Panc1 (cell line): Measurements from ENCODE around the gene SPOCK1. TPM values are rescaled to one million over a fixed set of nuclear protein-coding genes. Genes with fewer than 3 reads are reported as not detected.

Experiments
- ATAC-seq: fragments of 200-7000 bp; cut with Tn5 transposase; 2 replicates; pipeline ENCODE4 v1.9.1; 2020; ENCODE audit warnings: mild to moderate bottlenecking, moderate library complexity
- BruUV-seq: library from RNA; stranded (reverse); fragments of 400-500 nt; replicated peaks from 2 replicates; lab custom pipeline; 2021; lab: Mats Ljungman, UMichigan
- CTCF ChIA-PET: fragments of 300-600 bp; sonication (Branson Sonifier 250); formaldehyde crosslinking; loops from one replicate; lab custom pipeline; 2022; ENCODE audit warnings: antibody characterized with exemption; lab: Charles Lee
- POLR2A ChIA-PET: fragments of 300-600 bp; sonication (Branson Sonifier 250); formaldehyde crosslinking; loops from one replicate; lab custom pipeline; 2022; ENCODE audit warnings: antibody characterized with exemption; lab: Charles Lee
- DNase-seq: peaks from one replicate; pipeline ENCODE4 v3.0.0-alpha.2; 2010; ENCODE audit warnings: low read depth, low spot score
- H3K27ac ChIP-seq: 2 replicates; pipeline ENCODE4 v1.5.1; 2011; ENCODE audit warnings: mild to moderate bottlenecking, low read length, inconsistent platforms
- H3K27me3 ChIP-seq: fragments of 200-500 bp; sonication (Bioruptor generic); 2 replicates; pipeline ENCODE4 v1.6.0; 2014; ENCODE audit warnings: low read length, inconsistent platforms; ENCODE audit not compliant: control insufficient read depth, insufficient read depth
- H3K36me3 ChIP-seq: fragments of 200-500 bp; sonication (Bioruptor generic); 2 replicates; pipeline ENCODE4 v1.5.1; 2014; ENCODE audit warnings: inconsistent platforms, mild to moderate bottlenecking, low read length, moderate library complexity; ENCODE audit not compliant: control insufficient read depth, insufficient read depth
- H3K4me1 ChIP-seq: 2 replicates; pipeline ENCODE4 v1.5.1; 2011; ENCODE audit warnings: inconsistent platforms, mild to moderate bottlenecking, low read length, moderate library complexity; ENCODE audit not compliant: control insufficient read depth, insufficient read depth
- H3K4me3 ChIP-seq, 2 experiments: 2 replicates each; pipeline ENCODE4 v1.5.1; 2011 to 2012; ENCODE audit warnings: low read depth in 2 of 2, low read length in 2 of 2, mild to moderate bottlenecking in 2 of 2, inconsistent platforms in 1 of 2, moderate library complexity in 1 of 2
- H3K9me3 ChIP-seq: fragments of 200-500 bp; sonication (Bioruptor generic); 2 replicates; pipeline ENCODE4 v1.5.1; 2014; ENCODE audit warnings: low read depth, mild to moderate bottlenecking, inconsistent platforms, low read length, moderate library complexity; ENCODE audit not compliant: control insufficient read depth, insufficient read depth
- POLR2AphosphoS5 ChIP-seq: IDR thresholded peaks from 2 replicates; pipeline ENCODE4 v1.6.1; 2012; ENCODE audit warnings: mild to moderate bottlenecking, low read depth, low read length, moderate library complexity
- SIN3A ChIP-seq: IDR thresholded peaks from 2 replicates; pipeline ENCODE4 v1.6.1; 2012; ENCODE audit warnings: low read depth, mild to moderate bottlenecking, low read length, moderate library complexity, borderline replicate concordance; ENCODE audit not compliant: insufficient read depth
- TCF7L2 ChIP-seq: IDR thresholded peaks from 2 replicates; pipeline ENCODE4 v1.6.1; 2011; ENCODE audit warnings: mild to moderate bottlenecking, low read depth, low read length, inconsistent platforms
- in situ Hi-C: cut with HindIII; loops from 2 replicates; pipeline ENCODE4 v1.10.0; 2016; ENCODE audit warnings: low sequenced_read_pairs, low pct_unique_long_range_greater_than_20kb
- intact Hi-C: fragments of 100-400 bp; cut with micrococcal nuclease; formaldehyde crosslinking; loops from one replicate; pipeline ENCODE4 v1.10.0; 2022; ENCODE audit not compliant: unreplicated experiment
- total RNA-seq: library from RNA; stranded (reverse); gene quantifications from one replicate; pipeline ENCODE4 v1.2.1, GENCODE V29; 2021; ENCODE audit not compliant: unreplicated experiment
- TF ChIP-seq, protein P1 (sequence below): fragments of 450-650 bp; IDR thresholded peaks from 2 replicates; pipeline ENCODE4 v1.5.1; 2017; ENCODE audit warnings: mild to moderate bottlenecking
- TF ChIP-seq, protein P2 (sequence below), 2 experiments: IDR thresholded peaks; 2 replicates each; pipeline ENCODE4 v1.6.1; 2011 to 2012; ENCODE audit warnings: low read depth in 2 of 2, control low read depth in 1 of 2, low read length in 1 of 2, mild to moderate bottlenecking in 1 of 2, moderate library complexity in 1 of 2; ENCODE audit not compliant: insufficient read depth in 1 of 2

The SPOCK1 gene
- total RNA-seq, 1 experiment from 2014 or later: 15.6 TPM

DNA sequence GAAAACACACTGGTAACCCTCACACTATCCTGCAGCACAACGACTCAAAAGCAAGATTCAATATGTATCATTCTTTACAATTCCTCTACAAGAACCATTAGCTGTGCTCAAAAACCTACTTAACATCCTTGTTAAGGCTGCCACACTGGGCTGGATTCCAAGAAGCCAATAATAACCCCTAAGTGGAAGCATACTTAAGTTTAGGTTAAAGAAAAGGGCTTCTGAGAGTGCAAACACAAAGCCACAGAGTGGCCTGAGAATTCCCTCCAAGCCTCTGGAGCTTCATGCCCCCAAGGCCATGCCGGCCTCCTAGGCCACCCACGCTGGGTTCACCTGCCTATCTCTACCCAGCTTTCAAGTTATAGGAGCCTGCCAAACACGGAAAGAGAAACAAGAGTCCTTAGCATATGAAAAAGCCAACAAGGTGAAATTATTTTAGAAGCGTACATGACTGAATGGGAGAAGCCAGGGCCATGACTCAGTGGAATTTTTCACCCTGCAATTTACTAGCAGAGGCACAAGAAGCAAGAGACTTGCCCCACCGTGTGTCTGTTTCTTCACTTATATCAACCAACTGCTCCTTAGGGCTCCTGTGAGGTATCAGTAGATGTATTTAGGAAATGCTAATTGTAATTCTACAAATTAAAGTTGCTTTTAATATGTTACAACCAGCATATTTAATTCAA is 293.0 kb downstream of the SPOCK1 start:
- Histone ChIP-seq H3K4me3 (no peak overlapping the region), H3K4me1 (no peaks in the 10 kb centered on the region), H3K9me3 (no peaks in the 10 kb centered on the region), H3K27me3 (no peaks in the 10 kb centered on the region; the same call in 1 of the 2 replicates), H3K36me3 (no peaks in the 10 kb centered on the region), H3K27ac (no peak overlapping the region)
- no peak for TF ChIP-seq TCF7L2
- no peak for TF ChIP-seq POLR2AphosphoS5
- TF ChIP-seq, protein P1, sequence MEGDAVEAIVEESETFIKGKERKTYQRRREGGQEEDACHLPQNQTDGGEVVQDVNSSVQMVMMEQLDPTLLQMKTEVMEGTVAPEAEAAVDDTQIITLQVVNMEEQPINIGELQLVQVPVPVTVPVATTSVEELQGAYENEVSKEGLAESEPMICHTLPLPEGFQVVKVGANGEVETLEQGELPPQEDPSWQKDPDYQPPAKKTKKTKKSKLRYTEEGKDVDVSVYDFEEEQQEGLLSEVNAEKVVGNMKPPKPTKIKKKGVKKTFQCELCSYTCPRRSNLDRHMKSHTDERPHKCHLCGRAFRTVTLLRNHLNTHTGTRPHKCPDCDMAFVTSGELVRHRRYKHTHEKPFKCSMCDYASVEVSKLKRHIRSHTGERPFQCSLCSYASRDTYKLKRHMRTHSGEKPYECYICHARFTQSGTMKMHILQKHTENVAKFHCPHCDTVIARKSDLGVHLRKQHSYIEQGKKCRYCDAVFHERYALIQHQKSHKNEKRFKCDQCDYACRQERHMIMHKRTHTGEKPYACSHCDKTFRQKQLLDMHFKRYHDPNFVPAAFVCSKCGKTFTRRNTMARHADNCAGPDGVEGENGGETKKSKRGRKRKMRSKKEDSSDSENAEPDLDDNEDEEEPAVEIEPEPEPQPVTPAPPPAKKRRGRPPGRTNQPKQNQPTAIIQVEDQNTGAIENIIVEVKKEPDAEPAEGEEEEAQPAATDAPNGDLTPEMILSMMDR: no peak
- TF ChIP-seq SIN3A: no peak
- TF ChIP-seq, protein P2, sequence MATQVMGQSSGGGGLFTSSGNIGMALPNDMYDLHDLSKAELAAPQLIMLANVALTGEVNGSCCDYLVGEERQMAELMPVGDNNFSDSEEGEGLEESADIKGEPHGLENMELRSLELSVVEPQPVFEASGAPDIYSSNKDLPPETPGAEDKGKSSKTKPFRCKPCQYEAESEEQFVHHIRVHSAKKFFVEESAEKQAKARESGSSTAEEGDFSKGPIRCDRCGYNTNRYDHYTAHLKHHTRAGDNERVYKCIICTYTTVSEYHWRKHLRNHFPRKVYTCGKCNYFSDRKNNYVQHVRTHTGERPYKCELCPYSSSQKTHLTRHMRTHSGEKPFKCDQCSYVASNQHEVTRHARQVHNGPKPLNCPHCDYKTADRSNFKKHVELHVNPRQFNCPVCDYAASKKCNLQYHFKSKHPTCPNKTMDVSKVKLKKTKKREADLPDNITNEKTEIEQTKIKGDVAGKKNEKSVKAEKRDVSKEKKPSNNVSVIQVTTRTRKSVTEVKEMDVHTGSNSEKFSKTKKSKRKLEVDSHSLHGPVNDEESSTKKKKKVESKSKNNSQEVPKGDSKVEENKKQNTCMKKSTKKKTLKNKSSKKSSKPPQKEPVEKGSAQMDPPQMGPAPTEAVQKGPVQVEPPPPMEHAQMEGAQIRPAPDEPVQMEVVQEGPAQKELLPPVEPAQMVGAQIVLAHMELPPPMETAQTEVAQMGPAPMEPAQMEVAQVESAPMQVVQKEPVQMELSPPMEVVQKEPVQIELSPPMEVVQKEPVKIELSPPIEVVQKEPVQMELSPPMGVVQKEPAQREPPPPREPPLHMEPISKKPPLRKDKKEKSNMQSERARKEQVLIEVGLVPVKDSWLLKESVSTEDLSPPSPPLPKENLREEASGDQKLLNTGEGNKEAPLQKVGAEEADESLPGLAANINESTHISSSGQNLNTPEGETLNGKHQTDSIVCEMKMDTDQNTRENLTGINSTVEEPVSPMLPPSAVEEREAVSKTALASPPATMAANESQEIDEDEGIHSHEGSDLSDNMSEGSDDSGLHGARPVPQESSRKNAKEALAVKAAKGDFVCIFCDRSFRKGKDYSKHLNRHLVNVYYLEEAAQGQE (IDR thresholded peaks at IDR 0.05; ENCODE audit: insufficient read depth in 1 of 2, low read depth in 2 of 2, low read length in 1 of 2): no peak
- ATAC-seq (no peak), DNase-seq (no peak)
- BruUV-seq: no TSS peak
- ChIA-PET POLR2A (no interaction called here), CTCF (no interaction called here)
- in situ Hi-C loops: no loop called here
- intact Hi-C loops: no loop called here

DNA sequence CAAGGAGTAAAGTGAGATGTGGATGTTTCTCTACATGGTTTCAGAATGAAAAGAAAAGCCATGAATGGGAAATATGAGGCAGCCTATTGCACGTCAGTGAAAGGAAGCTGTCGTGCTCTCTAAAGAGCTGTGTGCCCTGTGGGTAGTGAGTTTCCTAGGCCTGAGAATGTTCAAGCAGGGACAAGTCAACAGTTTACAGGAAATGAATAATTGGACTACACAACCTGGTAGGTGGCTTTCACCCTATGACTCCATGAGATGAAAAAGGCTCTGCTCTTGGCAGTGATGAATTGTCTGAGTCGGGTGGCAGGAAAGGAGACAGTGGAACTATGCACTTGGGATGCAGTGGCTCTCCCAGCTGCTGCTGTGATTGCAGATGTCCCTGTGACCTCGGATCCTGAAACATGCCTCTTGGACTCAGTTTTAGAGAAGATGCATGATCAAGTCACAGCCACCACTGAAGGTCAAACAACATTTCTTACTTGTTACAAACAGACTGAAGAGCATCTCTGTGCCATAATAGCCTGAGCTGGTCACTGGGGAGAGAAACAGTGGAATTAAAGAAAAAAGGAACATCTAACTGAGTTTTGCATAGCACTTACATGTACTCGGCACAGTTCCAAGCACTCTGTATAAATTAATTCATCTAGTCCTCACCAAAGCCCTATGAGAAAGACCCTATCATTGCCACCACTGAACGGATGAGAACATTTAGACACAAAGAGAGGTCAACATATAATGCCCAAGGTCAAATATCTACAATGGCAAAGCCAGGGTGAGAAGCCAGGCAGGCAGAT is 293.7 kb downstream of the SPOCK1 start:
- ATAC-seq (no peak), DNase-seq (no peak)
- no peaks in the 10 kb centered on the region for H3K9me3 ChIP-seq
- ChIA-PET POLR2A (no interaction called here), CTCF (no interaction called here)
- no peaks in the 10 kb centered on the region for H3K36me3 ChIP-seq
- no peak overlapping the region for H3K27ac ChIP-seq
- no peaks in the 10 kb centered on the region for H3K4me1 ChIP-seq
- in situ Hi-C loops: no loop called here
- no peaks in the 10 kb centered on the region; the same call in 1 of the 2 replicates for H3K27me3 ChIP-seq
- TF ChIP-seq SIN3A (no peak), POLR2AphosphoS5 (no peak), TCF7L2 (no peak)
- TF ChIP-seq, protein P1: no peak
- TF ChIP-seq, protein P2 (IDR thresholded peaks at IDR 0.05; ENCODE audit: insufficient read depth in 1 of 2, low read depth in 2 of 2, low read length in 1 of 2): no peak
- intact Hi-C loops: no loop called here
- no TSS peak for BruUV-seq
- no peak overlapping the region for H3K4me3 ChIP-seq
